Body of pancreas (tissue), 4 donors: ENCODE results near the gene KCNMB2. TPM values are rescaled to one million over a fixed set of nuclear protein-coding genes. Genes with fewer than 3 reads are reported as not detected.

Experiments
- ATAC-seq: fragments of 150-250 bp; one replicate; pipeline ENCODE4 v1.9.1; 2016
- DNase-seq, 4 donors: peaks; one replicate each; pipeline ENCODE4 v3.0.0-alpha.2; 2019
- H3K27ac ChIP-seq, 4 donors: fragments of 200-600 bp; sonication (generic); 1 replicate in 3 of 4; 2 replicates in 1 of 4; pipeline versions ENCODE4 v1.5.1 to v1.6.1; 2016 to 2019; ENCODE audit warnings: mild to moderate bottlenecking in 1 of 4, mixed read lengths in 1 of 4, moderate library complexity in 1 of 4
- H3K27me3 ChIP-seq, 2 donors: fragments of 200-600 bp; sonication (generic); one replicate each; pipeline ENCODE4 v1.6.0; 2016; ENCODE audit warnings: mild to moderate bottlenecking in 1 of 2
- H3K36me3 ChIP-seq, 2 donors: fragments of 200-600 bp; sonication (generic); replicated peaks in 1 of 2; 2 replicates each; pipeline ENCODE4 v1.5.1; 2016; ENCODE audit warnings: low read depth in 2 of 2; ENCODE audit not compliant: insufficient read depth in 1 of 2
- H3K4me1 ChIP-seq: fragments of 200-600 bp; sonication (generic); one replicate; pipeline ENCODE4 v1.6.0; 2016
- H3K4me3 ChIP-seq, 2 donors: fragments of 200-600 bp; sonication (generic); 1 replicate in 1 of 2; 2 replicates in 1 of 2; pipeline ENCODE4 v1.5.1; 2016 to 2019
- H3K9me3 ChIP-seq, 3 donors: fragments of 200-600 bp; sonication (generic); 1 replicate in 2 of 3; 2 replicates in 1 of 3; pipeline ENCODE4 v1.5.1; 2016
- CTCF ChIP-seq, 7 experiments: fragments of 450-650 bp in 4 of 7; fragments of 200-600 bp in 3 of 7; sonication (generic) in 3 of 7; IDR thresholded peaks; one replicate each; pipeline ENCODE4 v1.5.1; 2016 to 2019; ENCODE audit warnings: antibody characterized with exemption in 7 of 7
- POLR2A ChIP-seq, 3 donors: fragments of 450-650 bp; IDR thresholded peaks; one replicate each; pipeline ENCODE4 v1.6.1; 2016; ENCODE audit warnings: antibody characterized with exemption in 3 of 3, mild to moderate bottlenecking in 2 of 3
- WGBS, 2 donors: methylation state at CpG; one replicate each; pipeline ENCODE4 v1.1.5; 2017; 5-methylcytosine and 5-hydroxymethylcytosine counted together
- intact Hi-C: fragments of 100-400 bp; cut with DNase I; formaldehyde crosslinking; loops from one replicate; pipeline ENCODE4 v1.15.1; 2023
- total RNA-seq, 2 donors: library from RNA; depleted of rRNA; stranded (reverse); fragments of >200 nt; gene quantifications; one replicate each; pipeline ENCODE4 v1.1.0, GENCODE V29; 2016

The KCNMB2 gene
- total RNA-seq, 2 donors from 2014 or later, result 2.3 TPM; not detected in 1

- no peak overlapping the region for H3K27ac ChIP-seq
- no peak for TF ChIP-seq CTCF (IDR thresholded peaks at IDR 0.05)
- no peak for TF ChIP-seq POLR2A (IDR thresholded peaks at IDR 0.05)
- no peak for ATAC-seq
- intact Hi-C loops, result no loop called here
- H3K36me3 ChIP-seq, result no peaks in the 10 kb centered on the region
- DNase-seq, result no peak
- H3K9me3 ChIP-seq, result no peaks in the 10 kb centered on the region
- 60 to 62% methylated on average over 3 of the region's 3 CpGs for WGBS, 2 donors
- H3K4me3 ChIP-seq, result no peak overlapping the region
- H3K27me3 ChIP-seq, result no peaks in the 10 kb centered on the region
- H3K4me1 ChIP-seq, result no peaks in the 10 kb centered on the region
Measured at GRCh38 chr3:178623666-178624255, 87.5 kb downstream of the KCNMB2 start.

GRCh38 chr3:178624276-178624675 is 88.0 kb downstream of the KCNMB2 start:
- no peaks in the 10 kb centered on the region for H3K36me3 ChIP-seq
- TF ChIP-seq POLR2A (IDR thresholded peaks at IDR 0.05) (no peak), CTCF (IDR thresholded peaks at IDR 0.05) (no peak)
- no peaks in the 10 kb centered on the region for H3K27me3 ChIP-seq
- DNase-seq (no peak), ATAC-seq (no peak)
- H3K4me1 ChIP-seq, result no peaks in the 10 kb centered on the region
- no peaks in the 10 kb centered on the region for H3K9me3 ChIP-seq
- no peak overlapping the region for H3K4me3 ChIP-seq
- no peak overlapping the region for H3K27ac ChIP-seq
- intact Hi-C loops, result no loop called here

- Histone ChIP-seq H3K9me3 (no peaks in the 10 kb centered on the region), H3K27ac (no peak overlapping the region), H3K4me3 (no peak overlapping the region), H3K36me3 (no peaks in the 10 kb centered on the region), H3K4me1 (no peaks in the 10 kb centered on the region), H3K27me3 (no peaks in the 10 kb centered on the region)
- DNase-seq, result no peak
- WGBS, 2 donors, result 91 to 94% methylated on average over 6 to 7 of the region's 7 CpGs
- intact Hi-C loops, result no loop called here
- no peak for ATAC-seq
- TF ChIP-seq POLR2A (IDR thresholded peaks at IDR 0.05) (no peak), CTCF (IDR thresholded peaks at IDR 0.05) (no peak)
Measured at GRCh38 chr3:178625053-178625600, 88.9 kb downstream of the KCNMB2 start.

GRCh38 chr3:178628037-178628436 is 91.8 kb downstream of the KCNMB2 start:
- no peak overlapping the region for H3K27ac ChIP-seq
- no peak overlapping the region for H3K4me3 ChIP-seq
- no peaks in the 10 kb centered on the region for H3K36me3 ChIP-seq
- DNase-seq (no peak), ATAC-seq (no peak)
- no peaks in the 10 kb centered on the region for H3K27me3 ChIP-seq
- H3K9me3 ChIP-seq, result no peaks in the 10 kb centered on the region
- intact Hi-C loops, result no loop called here
- TF ChIP-seq CTCF (IDR thresholded peaks at IDR 0.05) (no peak), POLR2A (IDR thresholded peaks at IDR 0.05) (no peak)
- no peaks in the 10 kb centered on the region for H3K4me1 ChIP-seq
